Measurements from ENCODE around the gene HPCAL1.

HPCAL1 gene

DNA sequence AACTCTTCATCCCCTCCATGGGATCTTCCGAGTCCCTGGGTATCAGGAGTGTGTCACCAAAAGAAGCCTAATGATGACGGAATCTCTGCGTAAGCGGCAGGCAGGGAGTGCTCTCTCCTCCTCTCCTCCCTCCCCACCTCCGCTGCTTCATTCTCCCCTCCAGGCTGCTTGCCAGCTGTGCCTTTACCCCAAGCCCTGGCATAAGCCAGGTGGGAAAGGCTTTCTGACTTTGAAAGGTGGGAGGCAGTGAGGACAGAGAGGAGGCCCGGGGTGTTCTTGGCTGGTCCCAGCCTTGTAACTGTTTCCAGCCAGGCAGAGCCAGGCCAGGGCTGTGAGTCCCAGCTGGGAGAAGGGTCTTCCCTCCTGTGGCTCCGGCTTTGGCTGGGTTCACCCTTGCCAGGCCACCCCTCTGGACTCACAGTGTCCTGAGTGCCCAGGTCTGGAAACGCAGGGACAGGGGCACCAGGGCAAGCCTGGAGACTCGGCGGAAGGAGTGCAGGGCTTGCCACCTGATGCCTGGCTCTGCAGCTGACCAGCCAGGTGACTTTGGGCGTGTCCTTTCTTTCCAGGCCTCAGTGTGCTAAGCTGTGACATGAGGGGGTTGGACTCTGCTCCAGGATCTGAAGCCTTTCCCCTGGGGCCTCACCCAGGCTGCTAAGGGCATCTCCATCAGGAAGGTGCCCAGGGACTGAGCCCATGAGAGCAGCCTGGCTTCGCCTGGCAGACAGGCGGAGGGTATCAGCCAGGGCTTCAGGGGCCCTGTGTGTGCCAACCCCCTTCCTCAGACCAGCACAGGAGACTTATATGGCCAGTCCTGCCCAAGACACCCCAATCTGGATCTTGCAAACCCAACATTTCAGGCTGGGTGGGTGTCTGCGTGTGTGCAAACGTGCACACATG, 32.7 kb upstream of the HPCAL1 start:
- no peak for DNase-seq

DNA sequence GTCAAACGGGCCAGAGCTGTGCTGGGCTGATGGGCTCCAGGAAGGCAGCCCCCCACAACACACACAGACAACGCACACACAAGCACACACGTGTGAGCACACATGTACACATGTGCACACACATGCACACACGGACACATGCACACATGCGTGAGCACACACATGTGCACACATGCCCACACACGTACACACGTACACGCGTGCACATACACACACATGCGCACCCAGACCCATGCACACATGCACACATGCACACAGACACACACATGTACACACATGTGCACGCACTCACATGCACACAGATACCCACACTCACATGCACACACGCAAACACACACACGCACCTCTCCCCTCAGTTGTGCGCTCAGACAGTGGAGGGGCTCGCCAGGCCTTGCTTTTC, 31.2 kb upstream of the HPCAL1 start:
- no peak for DNase-seq

DNA sequence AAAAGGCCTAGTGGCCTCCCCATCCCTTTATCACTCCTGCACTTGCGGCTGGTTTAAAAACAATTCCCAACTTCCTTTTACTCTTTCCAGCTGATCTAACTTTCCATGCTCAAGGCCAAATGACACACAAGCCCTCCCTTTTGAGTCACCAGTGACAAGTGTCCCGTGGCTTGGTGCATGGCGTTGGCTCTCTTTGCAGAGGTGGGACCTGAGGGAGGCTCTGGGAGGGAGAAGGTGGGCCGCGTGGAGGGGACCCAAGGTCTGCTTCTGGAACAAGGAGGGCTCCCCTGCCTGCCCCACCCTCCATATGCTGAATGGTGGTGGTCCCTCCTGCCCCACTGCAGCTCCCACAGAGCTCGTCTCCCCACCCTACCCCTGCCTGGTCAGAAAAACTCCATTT, 30.8 kb upstream of the HPCAL1 start:
- DNase-seq: no peak

DNA sequence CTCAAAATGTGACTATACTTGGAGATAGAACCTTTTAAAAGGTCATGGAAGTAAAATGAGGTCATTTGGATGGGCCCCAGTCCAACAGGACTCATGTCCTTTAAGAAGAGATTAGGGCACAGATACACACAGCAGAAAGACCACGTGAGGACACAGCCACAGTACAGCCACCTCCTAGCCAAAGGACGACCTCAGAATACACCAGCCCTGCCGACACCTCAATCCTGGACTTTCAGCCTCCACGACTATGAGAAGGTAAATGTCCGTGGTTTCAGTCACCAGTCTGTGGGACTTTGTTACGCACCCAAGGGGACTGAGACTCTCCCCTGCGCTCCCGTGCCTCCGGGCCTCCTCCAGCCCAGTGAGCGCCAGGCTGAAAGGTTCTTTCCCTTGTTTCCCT, 30.2 kb upstream of the HPCAL1 start:
- no peak for DNase-seq

DNA sequence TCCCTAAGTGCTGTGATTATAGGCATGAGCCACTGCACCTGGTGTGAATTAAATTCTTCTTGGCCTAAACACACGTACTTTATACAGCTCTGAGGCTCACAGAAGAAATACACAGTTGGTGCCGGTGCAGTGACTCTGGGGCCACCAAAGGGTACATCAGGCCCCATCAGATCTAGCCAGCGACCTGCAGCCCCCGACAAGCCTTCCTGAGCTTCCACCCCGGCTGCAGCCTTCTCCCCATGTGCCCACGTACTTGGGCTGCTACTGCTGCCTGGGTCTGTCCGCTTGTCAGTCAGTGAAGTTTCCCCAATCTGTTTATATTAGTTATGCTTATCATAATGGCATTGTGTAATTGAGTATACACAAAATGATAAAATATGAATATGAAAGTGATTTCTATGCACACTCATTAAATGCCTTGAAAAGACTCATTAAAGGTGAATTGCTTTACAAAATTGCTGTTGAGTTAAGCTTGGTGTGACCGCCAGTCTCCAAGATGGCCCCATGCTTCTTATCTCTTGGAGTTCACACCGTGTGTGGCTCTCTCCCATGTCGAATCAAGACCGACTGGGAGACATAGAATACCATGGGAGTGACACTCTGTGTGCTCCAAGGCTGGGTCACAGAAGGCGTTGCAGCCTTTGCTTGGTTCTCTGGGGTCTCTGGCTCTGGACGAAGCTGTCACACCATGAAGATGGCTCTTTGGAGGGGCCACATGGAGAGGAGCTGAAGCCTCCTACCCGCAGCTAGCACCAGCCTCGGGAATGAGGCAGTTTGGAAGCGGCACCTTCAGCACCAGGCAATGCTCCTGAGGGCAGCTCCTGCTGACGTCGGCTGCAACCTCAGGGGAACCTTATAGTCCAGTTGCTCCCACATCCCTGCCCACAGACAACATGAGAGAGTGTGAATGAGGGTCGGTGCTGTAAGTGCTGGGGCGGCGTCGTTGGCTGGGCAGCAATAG, 29.2 kb upstream of the HPCAL1 start:
- DNase-seq: no peak

DNA sequence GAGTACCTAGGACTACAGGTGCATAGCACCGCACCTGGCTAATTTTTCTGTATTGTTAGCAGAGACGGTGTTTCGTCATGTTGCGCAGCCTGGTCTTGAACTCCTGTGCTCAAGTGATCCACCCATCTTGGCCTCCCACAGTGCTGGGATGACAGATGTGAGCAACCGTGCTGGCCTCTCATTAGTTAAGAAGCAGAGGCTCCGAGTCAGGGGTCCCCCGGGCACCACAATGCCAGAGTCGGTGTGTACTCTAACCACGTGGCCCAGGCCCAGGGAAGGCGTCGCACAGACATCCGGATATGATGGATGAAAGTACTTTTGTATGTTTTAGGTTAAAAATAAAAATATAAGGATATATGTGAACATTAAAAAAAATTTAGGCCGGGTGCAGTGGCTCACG, 28.3 kb upstream of the HPCAL1 start:
- DNase-seq: no peak

DNA sequence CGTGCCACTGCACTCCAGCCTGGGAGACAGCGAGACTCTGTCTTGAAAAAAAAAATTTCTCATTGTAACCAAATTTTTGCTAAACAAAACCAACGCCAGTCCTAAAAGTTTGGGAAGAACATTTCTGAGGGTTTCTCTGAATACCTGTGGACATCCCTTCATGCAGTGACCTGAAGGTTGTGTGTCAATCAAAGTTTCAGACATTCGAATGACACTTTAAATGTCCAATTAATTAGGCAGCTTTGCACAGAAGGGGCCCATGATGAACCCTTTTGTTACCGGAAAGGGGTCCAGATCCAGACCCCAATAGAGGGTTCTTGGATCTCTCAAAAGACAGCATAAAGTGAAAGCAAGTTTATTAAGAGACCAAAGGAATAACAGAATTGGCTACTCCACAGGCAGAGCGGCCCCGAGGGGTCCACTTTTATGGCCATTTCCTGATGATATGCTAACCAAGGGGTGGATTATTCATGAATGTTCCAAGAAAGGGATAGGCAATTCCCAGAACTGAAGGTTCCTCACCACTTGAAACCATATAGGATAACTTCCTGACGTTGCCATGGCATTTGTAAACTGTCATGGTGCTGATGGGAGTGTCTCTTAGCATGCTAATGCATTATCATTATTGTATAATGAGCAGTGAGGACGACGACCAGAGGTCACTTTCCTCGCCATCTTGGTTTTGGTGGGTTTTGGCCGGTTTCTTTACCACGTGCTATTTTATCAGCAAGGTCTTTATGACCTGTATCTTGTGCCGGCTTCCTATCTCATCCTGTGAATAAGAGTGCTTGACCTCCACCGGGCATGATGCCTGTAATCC, 27.5 kb upstream of the HPCAL1 start:
- no peak for DNase-seq

DNA sequence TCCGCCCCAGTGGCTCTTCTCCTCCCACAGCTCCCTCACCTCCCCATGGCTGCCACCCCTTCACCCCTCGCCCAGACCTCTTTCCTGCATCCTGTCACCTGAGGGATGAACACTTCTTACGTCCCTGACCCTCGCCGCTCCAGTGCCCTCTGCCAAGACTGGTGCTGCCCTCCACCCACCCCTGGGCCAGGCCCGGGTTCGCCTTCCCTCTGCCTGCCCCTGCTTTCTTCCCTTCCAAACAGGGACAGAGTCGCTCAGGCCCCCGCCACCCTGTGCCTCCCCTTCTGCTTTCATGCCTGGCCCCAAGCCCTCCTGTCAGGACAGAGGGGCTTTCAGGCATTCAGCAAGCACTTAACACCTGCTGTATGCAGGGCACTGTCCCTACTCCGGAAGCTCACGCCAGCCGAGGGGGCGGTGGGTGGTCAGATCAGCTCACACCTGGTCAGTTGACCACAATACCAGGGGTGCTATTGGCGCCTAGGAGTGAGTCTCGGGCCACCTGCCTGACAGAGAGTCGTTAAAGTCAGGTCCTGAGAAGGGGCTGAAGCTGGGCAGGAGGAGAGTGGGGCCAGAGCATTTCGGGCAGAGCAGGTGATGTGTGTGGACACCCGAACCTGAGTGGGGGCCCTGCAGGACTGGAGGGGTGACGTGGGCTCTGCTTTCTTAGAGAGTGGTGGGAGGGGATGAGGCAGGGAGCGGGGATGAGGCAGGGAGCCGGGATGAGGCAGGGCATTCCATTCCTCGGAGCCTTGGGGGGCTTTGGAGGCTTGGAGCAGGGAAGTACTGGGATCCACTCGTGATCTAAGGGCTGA, 26.0 kb upstream of the HPCAL1 start:
- DNase-seq: no peak

DNA sequence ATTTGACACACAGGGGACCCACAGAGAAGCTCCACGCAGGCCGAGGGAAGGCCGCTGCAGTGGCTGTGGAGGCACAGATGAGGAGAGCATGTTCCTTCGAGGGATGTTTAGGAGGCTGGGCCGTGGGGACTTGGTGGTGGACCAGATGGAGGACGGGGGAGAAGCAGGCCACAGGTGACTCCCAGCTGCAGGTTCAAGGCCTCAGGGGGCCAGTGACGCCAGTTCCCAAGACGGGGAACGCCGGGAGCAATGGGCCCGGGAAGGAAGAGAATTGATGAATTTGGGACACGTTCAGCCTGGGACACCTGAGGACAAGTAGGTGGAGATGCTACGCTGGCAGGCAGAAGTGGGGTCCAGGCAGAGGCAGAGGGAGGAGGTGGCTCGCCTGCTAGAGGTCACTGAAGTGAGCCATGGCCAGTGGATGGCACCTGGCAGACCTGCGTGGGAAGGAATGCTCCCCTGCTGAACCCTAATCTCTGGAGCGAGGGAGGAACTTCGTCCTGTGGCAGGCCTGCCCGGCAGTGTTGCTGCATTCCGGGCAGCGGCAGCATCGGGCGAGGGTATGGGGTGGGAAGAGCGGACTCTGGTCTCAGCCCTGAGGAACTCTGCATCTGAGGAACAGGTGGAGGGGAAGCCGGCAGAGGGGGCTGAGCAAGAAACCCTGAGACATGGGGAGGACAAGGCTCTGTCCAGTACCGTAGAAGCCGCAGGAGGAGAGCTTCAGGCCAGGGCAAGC, 25.2 kb upstream of the HPCAL1 start:
- no peak for DNase-seq

DNA sequence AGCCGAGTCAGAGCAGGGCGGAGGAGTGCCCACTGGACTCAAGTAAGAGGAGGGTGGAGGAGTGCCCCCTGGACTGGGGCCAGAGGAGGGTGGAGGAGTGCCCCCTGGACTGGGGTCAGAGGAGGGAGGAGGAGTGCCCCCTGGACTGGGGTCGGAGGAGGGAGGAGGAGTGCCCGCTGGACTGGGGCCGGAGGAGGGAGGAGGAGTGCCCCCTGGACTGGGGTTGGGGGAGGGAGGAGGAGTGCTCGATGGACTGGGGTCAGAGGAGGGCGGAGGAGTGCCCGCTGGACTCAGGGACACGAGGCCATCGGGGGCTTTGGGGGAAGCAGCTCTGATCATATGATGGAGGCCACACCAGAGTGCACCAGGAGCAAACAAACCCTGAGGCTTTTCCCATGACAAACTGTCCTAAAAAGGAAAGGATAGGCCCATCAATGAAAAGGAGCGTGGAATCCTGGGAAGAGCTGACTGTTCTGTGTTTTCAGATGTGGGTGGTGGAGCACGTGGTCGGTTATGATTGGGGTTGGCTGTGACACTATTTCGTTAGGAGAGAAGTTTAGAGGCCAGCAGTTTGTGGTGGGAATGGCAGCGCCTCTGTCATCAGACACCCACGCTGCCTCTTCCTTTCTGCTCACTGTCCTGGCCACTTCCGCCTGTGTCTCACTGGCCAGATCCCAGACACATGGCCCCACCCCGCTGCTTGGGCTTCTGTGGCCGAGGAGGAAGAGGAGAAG, 24.5 kb upstream of the HPCAL1 start:
- peak; percentile 20 to 75 for DNase-seq

DNA sequence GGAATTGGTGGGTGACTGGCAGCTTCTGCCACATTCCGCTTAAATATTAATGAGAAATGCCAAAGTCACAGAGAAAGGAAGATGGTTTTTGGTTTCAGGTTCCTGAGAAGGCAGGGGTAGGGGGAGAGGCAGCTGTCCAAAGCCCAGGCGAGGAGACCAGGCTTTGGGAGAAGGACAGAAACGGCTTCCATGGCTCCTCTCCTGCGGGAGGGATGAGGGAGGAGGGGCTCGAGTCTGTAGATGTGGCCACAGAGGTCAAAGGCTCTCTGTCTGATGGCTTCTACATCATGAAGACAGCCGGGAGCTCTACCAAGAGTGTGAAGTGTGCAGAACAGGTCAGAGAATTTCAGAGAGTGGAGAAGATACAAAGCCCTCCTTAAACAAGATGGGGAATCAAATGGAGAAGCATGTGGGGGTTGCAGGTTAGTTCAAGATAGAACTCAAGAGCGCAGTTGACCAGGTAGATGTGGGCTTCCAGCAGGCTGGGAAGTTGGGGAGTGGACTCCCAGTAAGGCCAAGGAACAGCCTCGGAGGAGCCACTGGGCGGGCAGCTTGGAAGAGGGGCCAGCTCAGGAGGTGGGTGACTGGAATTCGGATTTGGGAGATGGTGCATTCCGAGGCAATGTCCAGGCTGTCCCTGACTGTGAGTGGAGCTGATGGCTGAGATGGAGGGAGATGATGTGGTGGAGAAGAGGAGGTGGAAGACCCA, 23.8 kb upstream of the HPCAL1 start:
- DNase-seq: no peak

DNA sequence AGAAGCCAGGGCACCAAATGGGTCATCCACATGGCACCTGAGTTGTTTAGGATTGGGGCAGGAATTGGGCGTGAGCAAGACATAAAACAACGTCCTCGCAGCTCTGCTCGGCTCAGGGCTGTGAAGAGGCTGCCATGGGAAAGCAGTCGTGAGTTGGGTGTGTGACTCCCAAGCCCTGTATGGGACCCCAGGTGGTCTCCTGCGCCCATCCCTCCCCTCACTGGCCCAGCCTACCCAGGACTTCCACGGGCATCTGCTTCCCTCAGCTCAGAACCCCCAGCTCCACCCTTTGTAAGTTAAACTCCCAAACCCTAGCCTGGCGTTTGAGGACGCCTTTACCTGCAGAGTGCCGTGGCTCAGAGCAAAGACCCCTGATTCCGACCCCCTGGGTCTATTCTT, 23.2 kb upstream of the HPCAL1 start:
- DNase-seq: no peak

DNA sequence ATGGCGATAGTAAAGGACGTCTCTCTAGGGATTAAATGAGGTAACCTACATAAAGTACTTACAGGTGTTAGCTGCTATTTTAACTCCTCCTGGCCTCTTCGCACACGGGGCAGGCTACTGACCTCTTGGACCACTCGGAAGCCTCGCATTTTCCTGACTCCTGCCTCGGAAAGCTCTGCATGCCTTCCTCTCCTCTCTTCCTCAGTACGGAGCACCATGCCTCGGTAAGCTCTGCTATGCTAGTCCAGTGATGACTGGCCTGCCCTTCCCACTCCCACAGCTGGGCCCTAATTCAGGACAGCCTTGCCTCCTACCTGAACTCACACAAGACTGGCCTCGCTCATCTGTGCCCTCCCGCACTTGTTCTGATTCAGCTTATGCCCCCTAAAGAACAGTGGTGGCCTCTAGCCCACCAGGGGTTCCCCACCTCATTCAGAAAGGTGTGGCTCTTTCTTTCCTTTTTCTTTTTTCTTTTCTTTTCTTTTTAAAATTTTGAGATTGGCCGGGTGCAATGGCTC, 22.7 kb upstream of the HPCAL1 start:
- DNase-seq: no peak

DNA sequence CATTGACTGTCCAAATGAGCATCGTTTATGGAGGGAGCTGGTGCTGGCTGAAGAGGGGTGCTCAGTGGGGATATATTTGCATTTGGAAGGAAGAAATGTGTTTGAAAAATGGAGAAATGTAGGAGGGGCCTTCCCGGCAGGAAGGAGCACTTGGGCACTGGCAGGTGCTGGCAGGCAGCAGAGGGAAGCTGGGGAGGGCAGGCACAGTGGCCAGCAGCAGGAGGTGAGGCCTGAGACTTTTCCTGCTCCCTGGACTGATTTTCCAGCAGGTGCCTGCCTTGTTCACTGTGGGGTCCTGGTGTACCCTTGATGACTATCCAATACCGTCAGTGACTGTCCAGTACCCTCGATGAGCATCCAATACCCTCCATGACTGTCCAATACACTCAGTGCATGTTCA, 20.8 kb upstream of the HPCAL1 start:
- no peak for DNase-seq

DNA sequence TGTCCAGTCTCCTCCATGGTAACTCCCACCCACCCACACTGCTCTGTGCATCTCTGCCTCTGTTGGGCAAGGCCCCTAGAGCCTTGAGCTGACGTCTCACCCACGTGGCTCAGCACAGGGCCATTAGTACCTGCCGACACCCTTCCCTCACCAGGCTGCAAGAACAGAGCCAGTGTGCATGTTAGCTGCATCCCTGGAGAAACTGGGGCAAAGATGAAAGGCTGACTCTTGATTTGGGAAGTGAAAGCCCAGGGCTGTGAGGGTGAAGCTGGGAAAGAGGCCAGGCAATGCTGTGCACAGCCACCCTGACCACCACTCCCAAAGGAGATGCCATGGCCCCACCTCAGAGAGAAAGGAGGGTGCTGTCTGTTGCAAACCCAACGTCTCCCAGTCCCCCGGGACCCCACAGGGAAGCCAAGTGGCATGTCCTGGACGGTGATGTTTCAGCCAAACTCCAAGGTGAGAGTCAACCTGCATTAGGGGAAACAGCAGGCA, 20.0 kb upstream of the HPCAL1 start:
- DNase-seq: no peak

DNA sequence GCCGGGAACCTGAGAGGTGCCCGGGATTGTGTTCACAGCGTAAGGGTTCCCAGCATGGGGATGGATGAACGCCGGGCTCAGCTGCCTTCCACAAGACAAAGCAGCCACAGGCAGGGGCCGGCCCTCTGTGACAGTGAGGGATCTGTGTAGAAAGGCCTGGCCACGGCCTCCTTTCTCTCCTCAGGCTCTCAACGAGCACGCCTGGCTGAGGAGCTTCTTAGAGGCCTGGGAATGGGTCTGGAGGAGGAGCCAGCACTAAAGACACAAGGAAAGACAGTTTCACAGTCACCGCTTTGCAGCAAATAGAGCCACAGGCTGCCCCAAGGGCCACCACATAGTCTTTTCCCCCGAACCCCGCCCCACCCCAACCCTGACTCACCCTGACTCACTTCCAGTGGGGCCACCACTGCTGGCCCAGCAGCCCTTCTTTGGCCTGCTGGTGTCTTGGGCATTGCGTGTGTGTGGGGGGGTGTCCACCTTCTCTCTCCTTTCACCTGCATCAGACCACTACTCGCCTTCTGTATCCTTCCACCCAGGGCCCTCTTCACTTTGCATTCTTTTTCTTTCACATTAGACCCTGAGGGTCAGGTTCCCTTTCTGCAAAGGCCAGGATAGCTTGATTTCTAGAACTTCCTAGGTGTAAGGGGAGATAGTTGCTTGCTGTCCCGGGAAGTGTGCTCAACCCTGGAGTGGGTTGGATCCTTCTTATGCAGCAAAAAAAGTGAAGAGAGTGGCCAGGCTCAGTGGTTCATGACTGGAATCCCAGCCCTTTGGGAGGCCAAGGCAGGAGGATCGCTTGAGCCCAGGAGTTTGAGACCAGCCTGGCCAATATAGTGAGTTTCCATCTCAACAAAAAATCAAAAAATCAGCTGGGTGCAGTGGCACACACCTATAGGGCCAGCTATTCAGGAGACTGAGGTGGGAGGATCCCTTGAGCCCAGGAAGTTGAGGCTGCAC, 19.3 kb upstream of the HPCAL1 start:
- DNase-seq: peak in 1 of 2 donors; percentile 69

DNA sequence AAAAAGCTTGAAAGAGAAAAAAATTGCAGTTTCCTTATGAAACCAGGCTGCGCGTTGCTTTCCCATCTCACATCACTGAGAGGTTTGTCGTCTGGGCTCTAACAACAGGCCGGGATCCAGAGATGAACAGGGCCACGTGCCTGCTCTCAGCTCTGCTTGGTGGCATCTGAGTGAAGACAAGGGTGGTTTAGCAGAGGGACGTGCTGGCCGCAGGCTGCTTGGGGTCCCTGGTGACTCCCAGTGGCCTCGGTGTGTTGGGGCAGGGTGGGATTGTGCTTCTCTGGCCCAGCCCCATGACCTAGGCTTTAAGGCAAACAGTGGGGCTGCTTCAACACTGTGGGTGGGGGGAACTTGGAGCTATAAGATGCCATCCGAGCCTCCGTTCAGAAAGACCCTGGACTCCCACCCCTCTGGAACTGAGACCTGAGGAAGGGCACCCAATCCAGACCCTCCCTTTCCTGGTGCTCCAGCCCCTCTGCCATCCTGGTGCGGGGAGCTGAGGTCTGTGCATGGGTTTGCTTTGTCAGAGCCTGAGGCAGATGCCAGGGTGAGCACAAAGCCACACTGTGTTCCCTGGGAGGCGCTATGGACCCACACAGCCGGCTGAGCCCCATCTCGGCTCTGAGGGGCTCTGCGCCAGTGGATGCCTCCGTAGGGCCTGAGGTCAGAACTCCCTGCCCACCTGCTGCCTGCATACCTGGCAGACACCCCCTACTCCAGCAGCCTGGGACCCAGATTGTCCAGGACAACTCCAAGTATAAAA, 18.4 kb upstream of the HPCAL1 start:
- no peak for DNase-seq

DNA sequence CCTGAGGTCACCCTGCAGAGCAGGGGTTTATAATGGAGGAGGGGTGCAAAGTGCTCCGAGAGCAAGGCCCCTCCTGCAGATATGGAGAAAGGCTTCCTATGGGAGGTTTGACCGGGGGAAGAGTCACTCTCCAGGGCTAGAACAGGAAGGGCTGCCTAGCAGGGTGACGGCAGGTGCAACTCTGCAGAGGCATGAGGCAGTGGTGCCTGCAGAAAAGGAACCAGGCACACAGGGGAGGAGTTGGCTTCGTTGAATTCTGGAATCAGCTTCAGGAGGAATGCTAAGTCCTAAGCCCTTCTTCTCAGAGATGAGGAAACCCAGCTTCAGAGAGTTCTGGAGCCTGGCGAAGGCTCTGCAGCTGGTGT, 17.5 kb upstream of the HPCAL1 start:
- DNase-seq: no peak
